ENCODE measurements around the gene FAM168A.

DNA sequence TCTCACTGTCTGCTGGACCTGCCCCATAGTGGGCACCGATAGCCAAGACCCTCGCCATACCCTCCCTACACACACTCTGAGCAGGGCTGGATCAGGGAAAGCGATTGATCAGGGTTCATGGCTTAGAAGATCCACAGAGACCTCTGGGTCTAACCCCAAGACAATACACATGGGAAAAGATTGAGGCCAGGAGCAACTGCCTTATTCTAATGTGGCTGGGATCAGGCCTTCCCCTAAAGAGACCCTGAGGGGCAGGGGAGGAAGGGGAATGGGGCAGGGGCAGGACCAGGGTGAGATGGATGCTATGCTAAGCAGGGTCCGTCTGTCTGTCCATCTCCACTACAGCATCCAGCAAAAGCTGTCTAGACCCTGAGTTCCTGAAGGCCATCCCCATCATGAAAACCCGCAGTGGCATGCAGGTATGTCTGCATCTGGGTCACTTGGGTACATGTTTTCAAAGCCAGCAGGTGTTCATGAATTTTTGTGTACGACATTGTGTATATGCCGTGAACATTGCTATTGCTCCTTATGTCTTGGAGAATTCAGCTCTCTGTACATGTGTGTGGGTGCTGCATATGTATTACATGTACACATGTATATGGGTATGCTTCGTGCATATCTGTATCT lies 237.1 kb downstream of the FAM168A start:
- TF ChIP-seq POLR2A (IDR thresholded peaks at IDR 0.05) (no peak), POLR2AphosphoS5 (IDR thresholded peaks at IDR 0.05) (no peak), EP300 (IDR thresholded peaks at IDR 0.05) (no peak)
- TF ChIP-seq, protein P1, sequence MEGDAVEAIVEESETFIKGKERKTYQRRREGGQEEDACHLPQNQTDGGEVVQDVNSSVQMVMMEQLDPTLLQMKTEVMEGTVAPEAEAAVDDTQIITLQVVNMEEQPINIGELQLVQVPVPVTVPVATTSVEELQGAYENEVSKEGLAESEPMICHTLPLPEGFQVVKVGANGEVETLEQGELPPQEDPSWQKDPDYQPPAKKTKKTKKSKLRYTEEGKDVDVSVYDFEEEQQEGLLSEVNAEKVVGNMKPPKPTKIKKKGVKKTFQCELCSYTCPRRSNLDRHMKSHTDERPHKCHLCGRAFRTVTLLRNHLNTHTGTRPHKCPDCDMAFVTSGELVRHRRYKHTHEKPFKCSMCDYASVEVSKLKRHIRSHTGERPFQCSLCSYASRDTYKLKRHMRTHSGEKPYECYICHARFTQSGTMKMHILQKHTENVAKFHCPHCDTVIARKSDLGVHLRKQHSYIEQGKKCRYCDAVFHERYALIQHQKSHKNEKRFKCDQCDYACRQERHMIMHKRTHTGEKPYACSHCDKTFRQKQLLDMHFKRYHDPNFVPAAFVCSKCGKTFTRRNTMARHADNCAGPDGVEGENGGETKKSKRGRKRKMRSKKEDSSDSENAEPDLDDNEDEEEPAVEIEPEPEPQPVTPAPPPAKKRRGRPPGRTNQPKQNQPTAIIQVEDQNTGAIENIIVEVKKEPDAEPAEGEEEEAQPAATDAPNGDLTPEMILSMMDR (IDR thresholded peaks at IDR 0.05), result no peak
